Effector memory CD8-positive, alpha-beta T cell (primary cell): ENCODE results near the gene XXYLT1.
"Not testable (repeated sequence)": the region's sequence is repeated elsewhere in the genome, so short reads cannot be mapped to it uniquely, and the experiment has no call there.

ENCODE experiments used
- ATAC-seq: fragments of 150-1000 bp; cut with Tn5 transposase; replicated peaks from 2 replicates; pipeline ENCODE4 v1.10.0; 2021; ENCODE audit warnings: mild to moderate bottlenecking, moderate library complexity
- DNase-seq, 3 experiments: peaks; one replicate each; pipeline ENCODE4 v3.0.0; 2021
- H3K27ac Mint-ChIP-seq, 2 donors: one replicate each; pipeline ENCODE4 v1.8.0; 2022; ENCODE audit warnings: mild to moderate bottlenecking in 2 of 2, mixed read lengths in 2 of 2, moderate library complexity in 2 of 2
- H3K27me3 Mint-ChIP-seq, 2 donors: one replicate each; pipeline ENCODE4 v1.8.0; 2022; ENCODE audit warnings: mixed read lengths in 2 of 2
- H3K36me3 Mint-ChIP-seq: one replicate; pipeline ENCODE4 v1.8.0; 2022; ENCODE audit warnings: mild to moderate bottlenecking, moderate library complexity, mixed read lengths; ENCODE audit not compliant: insufficient read depth
- H3K4me1 Mint-ChIP-seq, 2 donors: one replicate each; pipeline ENCODE4 v1.8.0; 2022; ENCODE audit warnings: low read depth in 2 of 2, mixed read lengths in 2 of 2
- H3K4me3 Mint-ChIP-seq, 2 donors: one replicate each; pipeline ENCODE4 v1.8.0; 2022; ENCODE audit warnings: mild to moderate bottlenecking in 2 of 2, mixed read lengths in 2 of 2, moderate library complexity in 2 of 2
- H3K9me3 Mint-ChIP-seq, 2 donors: one replicate each; pipeline ENCODE4 v1.8.0; 2022; ENCODE audit warnings: mixed read lengths in 2 of 2

Gene XXYLT1

DNA sequence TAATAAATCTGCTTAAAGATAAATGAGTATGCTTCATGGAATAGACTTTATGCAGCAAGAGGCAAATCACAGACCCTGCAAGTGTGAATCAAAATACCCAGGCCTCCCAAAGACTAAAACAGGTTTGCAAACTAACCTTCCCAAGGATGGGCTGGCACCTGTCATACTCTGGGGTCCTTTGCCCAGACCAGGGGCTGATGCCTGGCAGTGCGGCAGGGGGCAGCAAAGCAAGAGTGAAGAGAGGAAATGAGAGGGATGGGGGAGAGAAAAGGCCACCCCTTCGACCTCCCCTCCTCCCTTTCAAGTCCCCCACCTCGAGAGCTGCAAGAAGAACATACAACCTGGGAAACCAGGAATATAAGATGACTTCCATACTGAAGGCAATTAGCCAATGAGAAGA, 31.8 kb downstream of the XXYLT1 start:
- Mint-ChIP-seq H3K27ac (no peak overlapping the region), H3K4me1 (peaks cover 10 to 13% of the 10 kb centered on the region in 2 donors), H3K27me3 (no peaks in the 10 kb centered on the region), H3K36me3 (peaks cover 4% of the 10 kb centered on the region), H3K4me3 (no peak overlapping the region), H3K9me3 (no peaks in the 10 kb centered on the region)
- DNase-seq (no peak), ATAC-seq (no peak)

- DNase-seq (no peak), ATAC-seq (peak; percentile 75)
- H3K4me1 Mint-ChIP-seq = peaks cover 10 to 13% of the 10 kb centered on the region in 2 donors
- H3K4me3 Mint-ChIP-seq = no peak overlapping the region
- peaks cover 4% of the 10 kb centered on the region for H3K36me3 Mint-ChIP-seq
- H3K9me3 Mint-ChIP-seq = no peaks in the 10 kb centered on the region
- no peaks in the 10 kb centered on the region for H3K27me3 Mint-ChIP-seq
- H3K27ac Mint-ChIP-seq = peak overlapping the region; percentile 49 to 84
These were observed 32.3 kb downstream of the XXYLT1 start for GRCh38 chr3:195238586-195239118.

- ATAC-seq (no peak), DNase-seq (no peak)
- Mint-ChIP-seq H3K9me3 (no peaks in the 10 kb centered on the region), H3K4me1 (peaks cover 10 to 13% of the 10 kb centered on the region in 2 donors), H3K36me3 (peaks cover 4% of the 10 kb centered on the region), H3K27me3 (no peaks in the 10 kb centered on the region), H3K4me3 (no peak overlapping the region), H3K27ac (peak overlapping the region; percentile 49 to 84)
These were observed 32.8 kb downstream of the XXYLT1 start for GRCh38 chr3:195238081-195238571.

DNA sequence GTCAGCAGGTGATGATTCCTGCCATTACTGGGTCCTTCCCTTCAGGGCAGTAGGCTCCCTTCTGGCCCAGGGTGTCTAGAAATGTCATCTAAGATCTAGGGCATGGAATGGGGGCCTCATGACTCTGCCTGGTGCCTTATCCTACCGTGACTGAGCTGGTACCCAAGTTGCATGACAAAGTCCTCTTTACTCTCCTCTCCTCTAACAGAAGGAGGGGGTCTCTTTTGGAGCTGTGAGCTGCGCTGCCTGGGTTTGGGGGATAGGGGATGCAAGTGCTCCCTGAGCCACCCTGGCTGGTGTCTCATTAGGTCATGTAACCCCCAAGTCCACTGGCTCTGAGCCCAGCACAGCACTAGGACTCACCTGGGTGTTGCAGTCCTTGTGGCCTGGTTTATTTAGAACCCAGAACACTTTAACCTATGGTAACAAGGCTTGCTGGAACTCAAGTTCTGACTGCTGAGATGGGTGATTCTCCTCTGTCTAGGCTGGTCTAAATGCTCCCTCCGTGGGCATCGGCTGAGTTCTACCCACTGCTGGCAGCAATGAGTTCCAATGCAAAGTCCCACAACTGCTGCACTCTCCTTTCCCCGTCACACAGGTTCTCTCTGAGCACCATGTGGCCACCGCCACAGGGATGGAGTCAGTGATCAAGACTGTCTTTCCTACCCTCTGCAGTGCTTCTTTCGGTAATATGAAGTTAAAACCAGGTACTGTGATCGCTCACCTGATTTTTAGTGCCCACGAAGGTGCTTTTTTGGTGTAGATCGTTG, 34.0 kb downstream of the XXYLT1 start:
- ATAC-seq (no peak), DNase-seq (no peak)
- Mint-ChIP-seq H3K4me3 (no peak overlapping the region), H3K36me3 (peaks cover 4% of the 10 kb centered on the region), H3K4me1 (peaks cover 7 to 13% of the 10 kb centered on the region in 2 donors), H3K9me3 (no peaks in the 10 kb centered on the region), H3K27me3 (no peaks in the 10 kb centered on the region), H3K27ac (no peak overlapping the region)

DNA sequence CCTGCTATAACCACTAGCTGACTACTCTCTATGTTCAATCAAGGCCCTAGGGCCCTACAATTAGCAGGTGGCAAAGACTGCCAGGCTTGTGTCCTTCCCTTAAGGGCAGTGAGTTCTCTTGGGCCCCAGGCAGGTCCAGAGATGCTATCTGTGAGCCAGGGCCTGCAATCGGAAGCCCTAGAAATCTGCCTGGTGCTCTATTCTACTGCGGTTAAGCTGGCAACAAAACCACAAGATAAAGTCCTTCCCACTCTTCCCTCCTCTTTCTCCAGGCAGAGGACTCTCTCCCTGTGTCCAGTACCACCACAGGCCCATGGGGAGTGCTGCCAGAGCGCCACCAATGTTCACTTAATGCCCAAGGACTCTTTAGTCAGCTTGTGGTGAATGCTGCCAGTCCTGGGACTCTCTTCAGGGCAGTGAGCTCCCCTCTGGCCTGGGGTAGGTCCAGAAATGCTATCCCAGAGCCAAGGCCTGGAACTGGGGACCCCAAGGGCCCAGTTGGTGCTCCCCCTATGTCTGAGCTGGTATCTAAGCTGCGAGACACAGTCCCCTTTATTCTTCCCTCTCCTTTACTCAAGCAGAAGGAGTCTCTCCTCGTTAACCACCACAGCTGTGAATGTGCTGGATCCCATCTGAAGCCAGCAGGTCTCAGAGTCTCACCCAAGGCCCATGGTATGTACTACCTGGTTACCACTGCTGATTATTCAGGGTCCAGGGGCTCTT, 34.7 kb downstream of the XXYLT1 start:
- Mint-ChIP-seq H3K36me3 (peaks cover 4% of the 10 kb centered on the region), H3K4me3 (no peak overlapping the region), H3K4me1 (peaks cover 7 to 13% of the 10 kb centered on the region in 2 donors), H3K9me3 (no peaks in the 10 kb centered on the region), H3K27me3 (no peaks in the 10 kb centered on the region), H3K27ac (no peak overlapping the region)
- DNase-seq (no peak), ATAC-seq (no peak)

DNA sequence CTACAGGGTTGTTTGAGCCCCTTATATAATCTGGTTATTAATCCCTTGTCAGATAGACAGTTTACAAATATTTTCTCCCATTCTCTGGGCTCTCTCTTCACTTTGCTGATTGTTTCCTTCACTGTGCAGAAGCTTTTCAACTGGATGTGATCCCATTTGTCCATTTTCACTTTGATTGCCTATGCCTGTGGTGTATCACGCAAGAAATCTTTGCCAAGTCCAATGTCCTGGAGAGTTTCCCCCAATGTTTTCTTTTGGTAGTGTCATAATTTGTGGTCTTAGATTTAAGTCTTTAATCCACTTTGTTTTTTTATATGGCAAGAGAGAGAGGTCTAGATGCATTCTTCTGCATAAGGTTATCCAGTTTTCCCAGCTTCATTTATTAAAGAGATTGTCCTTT, 40.7 kb downstream of the XXYLT1 start:
- H3K27ac Mint-ChIP-seq = no peak overlapping the region
- H3K36me3 Mint-ChIP-seq = no peaks in the 10 kb centered on the region
- H3K27me3 Mint-ChIP-seq = no peaks in the 10 kb centered on the region

GRCh38 chr3:195228886-195229285, 42.1 kb downstream of the XXYLT1 start:
- not testable (repeated sequence) for H3K4me1 Mint-ChIP-seq, H3K36me3 Mint-ChIP-seq, DNase-seq, H3K27me3 Mint-ChIP-seq, H3K4me3 Mint-ChIP-seq, ATAC-seq, H3K9me3 Mint-ChIP-seq
- peak overlapping the region in 1 of 2 donors; percentile 42 for H3K27ac Mint-ChIP-seq

More for the DNA sequence above, 40.7 kb downstream of the XXYLT1 start:
- Mint-ChIP-seq H3K4me3 (no peak overlapping the region), H3K9me3 (no peaks in the 10 kb centered on the region), H3K4me1 (peaks cover 5 to 8% of the 10 kb centered on the region in 2 donors)
- DNase-seq = no peak
- ATAC-seq = no peak

DNA sequence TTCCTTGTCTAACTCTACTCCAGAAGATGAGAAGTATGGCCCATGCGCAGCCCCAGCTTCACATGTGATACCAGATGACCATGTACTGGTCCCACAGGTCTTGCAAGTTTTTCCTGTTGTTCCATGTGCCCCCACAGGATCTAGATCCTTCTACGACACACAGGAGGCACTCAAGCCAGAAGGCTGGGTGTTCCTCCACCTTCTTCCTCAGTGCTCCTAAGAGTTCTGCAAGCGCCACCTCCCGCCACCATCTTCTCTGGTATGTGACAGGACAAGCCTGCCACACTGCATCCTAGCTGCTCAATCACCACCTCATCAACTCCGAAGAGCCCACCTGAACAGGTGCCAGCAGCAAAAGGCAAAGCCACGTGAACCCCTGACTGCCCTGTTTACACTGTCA, 43.1 kb downstream of the XXYLT1 start:
- Mint-ChIP-seq H3K36me3 (no peaks in the 10 kb centered on the region), H3K4me1 (peaks cover 5 to 8% of the 10 kb centered on the region in 2 donors), H3K27me3 (no peaks in the 10 kb centered on the region), H3K9me3 (no peaks in the 10 kb centered on the region), H3K4me3 (no peak overlapping the region), H3K27ac (peak overlapping the region; percentile 42 to 86)
- ATAC-seq (no peak), DNase-seq (no peak)

GRCh38 chr3:195226900-195227447, 44.0 kb downstream of the XXYLT1 start:
- Mint-ChIP-seq H3K36me3 (no peaks in the 10 kb centered on the region), H3K27ac (peak overlapping the region in 1 of 2 donors; percentile 86), H3K4me3 (no peak overlapping the region), H3K4me1 (peaks cover 5 to 8% of the 10 kb centered on the region in 2 donors), H3K9me3 (no peaks in the 10 kb centered on the region), H3K27me3 (no peaks in the 10 kb centered on the region)
- ATAC-seq (no peak), DNase-seq (no peak)

GRCh38 chr3:195226445-195226844, 44.5 kb downstream of the XXYLT1 start:
- H3K27ac Mint-ChIP-seq = peak overlapping the region; percentile 17 to 86

DNA sequence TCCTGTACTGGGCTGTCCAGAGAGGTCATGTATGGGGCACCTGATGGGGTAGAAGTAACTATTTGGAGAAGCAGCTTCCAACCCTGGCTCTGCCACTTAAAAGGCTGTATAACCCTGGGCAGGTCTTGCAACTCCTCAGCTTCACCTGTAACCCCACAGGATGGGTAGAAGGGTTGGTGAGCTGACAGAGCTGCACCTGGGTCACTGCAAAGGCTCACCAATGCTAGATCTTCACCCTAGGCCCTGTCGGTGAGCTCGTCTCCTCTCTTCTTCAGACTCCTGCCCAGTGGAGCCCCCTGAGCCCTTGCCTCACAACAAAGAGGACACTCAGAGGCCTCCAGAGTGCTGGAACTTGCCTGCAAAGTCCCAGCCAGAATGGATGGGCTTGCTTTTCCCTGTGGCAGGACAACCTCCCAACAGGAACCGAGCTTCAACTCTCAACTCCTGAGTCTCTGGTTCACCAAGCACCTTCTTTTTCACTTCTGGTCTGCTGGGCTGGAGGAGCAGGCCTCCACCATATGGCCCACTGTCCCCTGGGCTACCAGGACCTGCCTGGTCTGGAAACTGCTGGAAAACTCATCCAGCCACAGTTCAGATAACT, 45.9 kb downstream of the XXYLT1 start:
- Mint-ChIP-seq H3K4me3 (no peak overlapping the region), H3K27ac (no peak overlapping the region), H3K27me3 (no peaks in the 10 kb centered on the region), H3K36me3 (no peaks in the 10 kb centered on the region), H3K4me1 (peaks cover 5 to 8% of the 10 kb centered on the region in 2 donors), H3K9me3 (no peaks in the 10 kb centered on the region)
- no peak for DNase-seq
- ATAC-seq = no peak

More at GRCh38 chr3:195226445-195226844, 44.5 kb downstream of the XXYLT1 start:
- H3K4me3 Mint-ChIP-seq = no peak overlapping the region
- H3K27me3 Mint-ChIP-seq = no peaks in the 10 kb centered on the region
- H3K9me3 Mint-ChIP-seq = no peaks in the 10 kb centered on the region
- ATAC-seq (no peak), DNase-seq (no peak)
- no peaks in the 10 kb centered on the region for H3K36me3 Mint-ChIP-seq
- H3K4me1 Mint-ChIP-seq = peaks cover 5 to 8% of the 10 kb centered on the region in 2 donors

DNA sequence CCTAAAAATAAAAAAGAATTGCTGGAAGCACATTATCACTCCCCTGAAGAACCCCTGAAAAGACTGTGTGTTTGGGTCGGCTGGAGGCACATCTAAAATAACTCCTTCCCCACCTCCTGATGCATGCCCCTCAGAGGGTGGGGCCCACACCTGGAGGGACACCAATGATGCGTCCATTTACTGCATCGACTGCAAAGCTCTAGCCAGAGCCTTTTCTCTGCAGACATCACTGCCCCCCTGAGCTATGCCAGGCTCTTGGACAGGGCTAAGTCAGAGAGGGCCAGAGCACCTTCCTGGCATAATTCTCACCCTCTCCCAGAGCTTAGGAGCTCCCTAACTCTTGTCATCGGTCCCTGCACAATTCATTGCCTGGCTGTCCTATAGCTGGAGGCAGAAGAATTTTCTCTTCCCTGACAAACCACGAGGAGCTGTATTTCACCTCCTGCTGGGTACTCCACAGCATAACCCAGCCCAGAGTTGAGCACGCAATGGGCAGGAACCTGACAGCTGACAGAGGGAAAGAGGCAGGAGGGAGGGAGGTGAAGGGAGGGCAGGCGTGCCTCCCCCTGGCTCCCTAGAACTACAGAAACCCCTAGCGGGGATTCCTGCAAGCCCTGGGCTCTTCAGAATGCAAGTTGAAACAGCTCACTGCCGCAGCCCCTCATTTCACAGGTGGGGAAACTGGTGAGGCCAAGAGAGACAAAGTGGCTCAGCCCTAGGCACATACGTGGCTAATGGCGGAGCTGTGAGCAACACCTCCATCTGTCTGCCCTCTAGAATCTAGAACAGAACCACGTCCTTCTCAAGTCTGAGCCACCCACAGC, 46.6 kb downstream of the XXYLT1 start:
- ATAC-seq (no peak), DNase-seq (no peak)
- Mint-ChIP-seq H3K27me3 (no peaks in the 10 kb centered on the region), H3K27ac (no peak overlapping the region), H3K4me1 (peaks cover 5 to 8% of the 10 kb centered on the region in 2 donors), H3K9me3 (no peaks in the 10 kb centered on the region), H3K36me3 (no peaks in the 10 kb centered on the region), H3K4me3 (no peak overlapping the region)
